OCI-LY3 (cell line): ENCODE results near the gene UGT3A2.
"Not testable (repeated sequence)": the region's sequence is repeated elsewhere in the genome, so short reads cannot be mapped to it uniquely, and the experiment has no call there.

Experiments
- H2AFZ ChIP-seq: fragments of 200-600, 300-600 bp; shearing (Covaris generic); 2 replicates; pipeline ENCODE4 v1.6.0; 2014; ENCODE audit warnings: antibody characterized with exemption, low read depth, low read length
- H3K27ac ChIP-seq: fragments of 200-600, 300-600 bp; sonication (generic); 2 replicates; pipeline ENCODE4 v1.5.1; 2014; ENCODE audit warnings: mild to moderate bottlenecking, low read length, moderate library complexity, mixed read lengths
- H3K27me3 ChIP-seq: fragments of 200-600, 300-600 bp; sonication (generic); 2 replicates; pipeline ENCODE4 v1.6.1; 2014; ENCODE audit warnings: low read depth, low read length, mixed read lengths
- H3K36me3 ChIP-seq: fragments of 200-600, 300-600 bp; sonication (generic); replicated peaks from 2 replicates; pipeline ENCODE3; 2014; ENCODE audit warnings: low read depth, low read length, mixed read lengths
- H3K4me1 ChIP-seq: fragments of 300-600, 200-600 bp; sonication (generic); 2 replicates; pipeline ENCODE4 v1.6.1; 2014; ENCODE audit warnings: low read length, mixed read lengths
- H3K4me2 ChIP-seq: fragments of 200-600, 300-600 bp; sonication (generic); 2 replicates; pipeline ENCODE4 v1.6.1; 2014; ENCODE audit warnings: low read length, mixed read lengths
- H3K4me3 ChIP-seq: fragments of 300-600, 200-600 bp; sonication (generic); 2 replicates; pipeline ENCODE4 v1.5.1; 2014; ENCODE audit warnings: antibody characterized with exemption, mild to moderate bottlenecking, low read length, moderate library complexity
- H3K79me2 ChIP-seq: fragments of 300-600, 200-600 bp; shearing (Covaris generic); 2 replicates; pipeline ENCODE4 v1.6.1; 2014; ENCODE audit warnings: mild to moderate bottlenecking, low read length, mixed read lengths
- H3K9ac ChIP-seq: fragments of 300-600, 200-600 bp; shearing (Covaris generic); 2 replicates; pipeline ENCODE4 v1.6.0; 2014; ENCODE audit warnings: mild to moderate bottlenecking, low read length, moderate library complexity
- H3K9me3 ChIP-seq: fragments of 200-600, 300-600 bp; shearing (Covaris generic); 2 replicates; pipeline ENCODE4 v1.6.1; 2014; ENCODE audit warnings: low read length, mixed read lengths; ENCODE audit not compliant: insufficient read depth
- H4K20me1 ChIP-seq: fragments of 200-600, 300-600 bp; sonication (generic); 2 replicates; pipeline ENCODE4 v1.6.1; 2016; ENCODE audit warnings: low read length, mixed read lengths; ENCODE audit not compliant: insufficient read depth
- EZH2phosphoT487 ChIP-seq: fragments of 200-600 bp; shearing (Covaris generic); IDR thresholded peaks from 2 replicates; pipeline ENCODE4 v1.6.1; 2018; ENCODE audit warnings: antibody characterized with exemption, mixed run types, low read depth
- TF ChIP-seq, protein P1 (sequence below): fragments of 200-600, 300-600 bp; sonication (generic); IDR thresholded peaks from 2 replicates; pipeline ENCODE4 v1.5.1; 2014; ENCODE audit warnings: antibody characterized with exemption, low read length, low read depth

Gene UGT3A2

DNA sequence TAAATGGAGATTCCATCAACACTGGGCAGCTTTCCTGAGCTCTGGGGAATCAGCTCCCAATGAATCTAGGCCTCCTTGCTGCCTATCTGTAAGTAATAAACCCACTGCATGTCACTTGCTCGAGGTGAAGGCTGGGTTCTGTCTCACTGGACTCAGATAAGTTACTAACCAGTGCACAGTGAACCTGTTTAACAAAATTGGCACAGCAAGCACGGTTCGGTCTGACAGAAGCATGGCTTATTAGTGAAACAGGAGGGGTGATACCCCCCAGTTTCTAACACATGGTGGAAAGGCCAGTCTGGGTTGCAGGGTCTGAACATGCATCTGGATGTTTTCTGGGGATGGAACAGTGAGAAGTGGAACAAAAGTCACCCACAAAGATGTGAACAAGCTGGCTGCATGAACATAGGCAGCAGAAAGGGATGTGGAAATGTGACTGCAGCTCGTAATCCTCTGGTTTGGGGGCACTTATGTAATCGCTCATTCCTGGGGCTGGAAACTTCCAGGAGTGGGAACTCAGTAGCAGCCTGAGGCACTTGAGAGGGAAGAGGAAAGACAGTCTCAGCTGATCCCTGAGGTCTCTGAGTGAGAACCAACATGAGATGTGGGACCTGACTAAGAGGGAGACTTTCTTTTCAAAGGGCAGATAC, 37.7 kb downstream of the UGT3A2 start:
- H3K4me2 ChIP-seq = no peak overlapping the region
- H3K36me3 ChIP-seq = no peaks in the 10 kb centered on the region
- no peaks in the 10 kb centered on the region for H3K4me1 ChIP-seq
- TF ChIP-seq EZH2phosphoT487 = no peak
- TF ChIP-seq, protein P1, sequence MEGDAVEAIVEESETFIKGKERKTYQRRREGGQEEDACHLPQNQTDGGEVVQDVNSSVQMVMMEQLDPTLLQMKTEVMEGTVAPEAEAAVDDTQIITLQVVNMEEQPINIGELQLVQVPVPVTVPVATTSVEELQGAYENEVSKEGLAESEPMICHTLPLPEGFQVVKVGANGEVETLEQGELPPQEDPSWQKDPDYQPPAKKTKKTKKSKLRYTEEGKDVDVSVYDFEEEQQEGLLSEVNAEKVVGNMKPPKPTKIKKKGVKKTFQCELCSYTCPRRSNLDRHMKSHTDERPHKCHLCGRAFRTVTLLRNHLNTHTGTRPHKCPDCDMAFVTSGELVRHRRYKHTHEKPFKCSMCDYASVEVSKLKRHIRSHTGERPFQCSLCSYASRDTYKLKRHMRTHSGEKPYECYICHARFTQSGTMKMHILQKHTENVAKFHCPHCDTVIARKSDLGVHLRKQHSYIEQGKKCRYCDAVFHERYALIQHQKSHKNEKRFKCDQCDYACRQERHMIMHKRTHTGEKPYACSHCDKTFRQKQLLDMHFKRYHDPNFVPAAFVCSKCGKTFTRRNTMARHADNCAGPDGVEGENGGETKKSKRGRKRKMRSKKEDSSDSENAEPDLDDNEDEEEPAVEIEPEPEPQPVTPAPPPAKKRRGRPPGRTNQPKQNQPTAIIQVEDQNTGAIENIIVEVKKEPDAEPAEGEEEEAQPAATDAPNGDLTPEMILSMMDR = no peak
- no peaks in the 10 kb centered on the region for H4K20me1 ChIP-seq
- no peaks in the 10 kb centered on the region for H3K27me3 ChIP-seq
- H3K9ac ChIP-seq = no peak overlapping the region
- H3K4me3 ChIP-seq = no peak overlapping the region
- no peaks in the 10 kb centered on the region for H3K9me3 ChIP-seq
- H2AFZ ChIP-seq = no peak overlapping the region
- H3K79me2 ChIP-seq = no peaks in the 10 kb centered on the region
- no peak overlapping the region for H3K27ac ChIP-seq

DNA sequence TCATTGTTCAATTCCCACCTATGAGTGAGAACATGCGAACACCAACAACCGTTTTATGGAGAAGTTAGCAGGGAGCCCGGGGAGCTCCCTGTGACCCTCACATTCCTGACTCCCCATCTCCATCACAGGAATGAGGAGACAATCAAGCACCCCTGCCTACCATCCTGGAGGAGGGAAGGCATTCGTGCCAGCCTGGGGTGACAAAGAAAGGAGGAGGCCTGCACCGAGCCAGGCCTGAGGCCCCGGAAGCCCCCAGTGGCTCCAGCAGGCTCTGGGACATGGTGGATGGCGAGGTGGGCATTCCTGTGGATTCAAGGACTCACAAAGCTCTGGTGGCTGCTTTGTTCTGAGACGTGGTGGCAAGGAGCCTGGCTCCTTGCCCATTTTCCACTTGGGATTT, 39.0 kb downstream of the UGT3A2 start:
- TF ChIP-seq, protein P1 = no peak
- no peak for TF ChIP-seq EZH2phosphoT487
- no peaks in the 10 kb centered on the region for H3K36me3 ChIP-seq
- H3K79me2 ChIP-seq = no peaks in the 10 kb centered on the region
- no peak overlapping the region for H3K27ac ChIP-seq
- H2AFZ ChIP-seq = no peak overlapping the region
- H3K4me3 ChIP-seq = no peak overlapping the region
- no peaks in the 10 kb centered on the region for H3K4me1 ChIP-seq
- no peaks in the 10 kb centered on the region for H3K27me3 ChIP-seq
- H4K20me1 ChIP-seq = no peaks in the 10 kb centered on the region
- H3K4me2 ChIP-seq = no peak overlapping the region
- no peaks in the 10 kb centered on the region for H3K9me3 ChIP-seq
- H3K9ac ChIP-seq = no peak overlapping the region

DNA sequence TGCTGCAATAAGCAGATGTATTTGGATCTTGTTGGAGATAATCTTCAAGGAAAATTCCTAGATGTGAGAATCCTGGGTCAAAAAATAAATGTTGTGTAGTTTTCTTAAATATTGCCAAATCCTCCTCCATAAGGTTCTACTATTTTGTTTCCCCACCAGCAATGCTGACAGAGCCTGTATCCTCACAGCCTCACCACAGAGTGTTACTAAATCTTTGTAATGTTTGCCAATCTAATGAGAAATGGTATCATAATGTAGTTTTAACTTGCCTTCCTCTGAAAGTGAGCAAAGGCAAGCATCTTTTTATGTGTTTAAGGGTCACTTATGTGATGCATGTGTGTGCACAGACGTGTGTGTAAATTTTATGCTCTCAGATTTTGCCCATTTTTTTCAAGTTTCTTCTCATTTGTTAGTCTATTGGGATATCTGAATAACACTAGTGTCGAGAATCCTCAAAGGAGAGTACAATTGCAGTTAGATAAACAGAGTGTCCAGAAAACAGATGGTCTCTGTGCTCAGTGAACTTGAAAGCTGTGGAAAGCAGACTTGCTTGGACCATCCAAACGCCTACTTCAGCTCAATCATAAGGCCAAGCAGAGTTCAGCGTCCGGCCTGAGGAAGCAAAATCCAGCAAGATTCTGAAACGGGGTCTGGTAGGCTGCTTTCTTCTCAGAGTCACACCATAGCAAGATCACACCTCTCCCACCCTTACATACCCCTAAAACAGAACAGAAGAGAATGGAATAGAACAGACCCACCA, 39.8 kb downstream of the UGT3A2 start:
- Histone ChIP-seq H3K4me3 (no peak overlapping the region), H2AFZ (no peak overlapping the region), H3K79me2 (no peaks in the 10 kb centered on the region), H3K4me1 (no peaks in the 10 kb centered on the region), H3K27ac (no peak overlapping the region), H3K4me2 (no peak overlapping the region), H3K9ac (no peak overlapping the region), H3K9me3 (no peaks in the 10 kb centered on the region), H3K36me3 (no peaks in the 10 kb centered on the region), H3K27me3 (no peaks in the 10 kb centered on the region), H4K20me1 (no peaks in the 10 kb centered on the region)
- TF ChIP-seq, protein P1 = no peak
- no peak for TF ChIP-seq EZH2phosphoT487

DNA sequence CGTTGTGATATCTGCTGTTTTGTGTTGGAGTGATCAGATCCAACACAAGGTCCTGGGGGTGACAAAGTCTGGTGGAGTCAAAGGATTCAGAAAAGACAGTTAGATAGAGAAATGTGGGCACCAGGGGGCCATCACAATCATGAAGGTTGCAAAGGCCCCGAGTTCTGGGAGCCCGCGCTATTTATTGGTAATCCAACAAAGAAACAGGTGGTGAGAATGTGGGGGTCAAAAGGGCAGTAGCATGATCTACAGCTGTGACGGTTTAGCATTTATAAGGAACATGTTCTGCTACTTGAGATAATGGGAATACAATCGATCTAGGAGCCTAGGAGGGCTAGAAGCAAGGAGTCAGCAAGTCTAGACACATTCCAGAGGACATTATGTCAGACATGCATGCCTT, 44.4 kb downstream of the UGT3A2 start:
- H3K4me1 ChIP-seq, H3K4me3 ChIP-seq, H3K79me2 ChIP-seq, H4K20me1 ChIP-seq, H3K27me3 ChIP-seq, H3K9ac ChIP-seq, H3K36me3 ChIP-seq, H3K27ac ChIP-seq, H3K4me2 ChIP-seq, H3K9me3 ChIP-seq, H2AFZ ChIP-seq: not testable (repeated sequence)

DNA sequence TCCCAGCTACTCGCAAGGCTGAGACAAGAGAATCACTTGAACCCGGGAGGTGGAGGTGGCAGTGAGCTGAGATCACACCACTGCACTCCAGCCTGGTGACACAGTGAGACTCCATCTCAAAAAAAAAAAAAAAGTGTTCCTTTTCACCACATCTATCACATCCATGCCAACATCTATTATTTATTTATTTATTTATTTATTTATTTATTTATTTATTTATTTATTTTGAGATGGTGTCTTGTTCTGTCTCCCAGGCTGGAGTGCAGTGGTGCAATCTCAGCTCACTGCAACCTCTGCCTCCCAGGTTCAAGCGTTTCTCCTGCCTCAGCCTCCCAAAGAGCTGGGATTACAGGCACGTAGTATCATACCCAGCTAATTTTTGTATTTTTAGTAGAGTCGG, 47.1 kb downstream of the UGT3A2 start:
- H3K27me3 ChIP-seq, H3K4me1 ChIP-seq, H3K4me3 ChIP-seq, H3K9ac ChIP-seq, H3K27ac ChIP-seq, H2AFZ ChIP-seq, H3K4me2 ChIP-seq, H3K36me3 ChIP-seq, H3K9me3 ChIP-seq, H4K20me1 ChIP-seq, H3K79me2 ChIP-seq: not testable (repeated sequence)
